GM19035 (cell line): Measurements from ENCODE around the gene IRX1.

Source experiments
- ATAC-seq: cut with Tn5 transposase; IDR thresholded peaks from one replicate; pipeline ENCODE4 v1.9.1; 2021; ENCODE audit not compliant: unreplicated experiment

The IRX1 gene

GRCh38 chr5:3650320-3650719 is 54.7 kb downstream of the IRX1 start:
- ATAC-seq, result no peak

- no peak for ATAC-seq
These were observed 55.2 kb downstream of the IRX1 start for GRCh38 chr5:3650868-3651267.
